GM23338 (cell line): ENCODE data around the gene IKZF3. TPM values are rescaled to one million over a fixed set of nuclear protein-coding genes. Genes with fewer than 3 reads are reported as not detected.

Experiments
- ATAC-seq: fragments of 200-7000 bp; cut with Tn5 transposase; 3 replicates; pipeline ENCODE4 v1.9.1; 2020
- DNase-seq: peaks from one replicate; pipeline ENCODE4 v3.0.0-alpha.2; 2015; ENCODE audit warnings: low spot score
- H2AFZ ChIP-seq: fragments of 200-600 bp; sonication (generic); 2 replicates; pipeline ENCODE4 v1.8.0; 2016; ENCODE audit warnings: antibody characterized with exemption, mild to moderate bottlenecking, moderate library complexity
- H3F3A ChIP-seq: fragments of 200-600 bp; sonication (generic); replicated peaks from 2 replicates; pipeline ENCODE4 v1.8.0; 2017; ENCODE audit warnings: antibody characterized with exemption, mixed run types, low read depth
- H3K27ac ChIP-seq: fragments of 200-600 bp; sonication (generic); 2 replicates; pipeline ENCODE4 v1.6.1; 2016; ENCODE audit warnings: low read depth
- H3K27me3 ChIP-seq: fragments of 200-600 bp; sonication (generic); 2 replicates; pipeline ENCODE4 v1.8.0; 2016; ENCODE audit warnings: mild to moderate bottlenecking, mixed run types, moderate library complexity; ENCODE audit not compliant: insufficient read depth
- H3K36me3 ChIP-seq: fragments of 200-600 bp; sonication (generic); 2 replicates; pipeline ENCODE4 v1.8.0; 2016; ENCODE audit warnings: mild to moderate bottlenecking; ENCODE audit not compliant: insufficient read depth
- H3K4me1 ChIP-seq: fragments of 200-600 bp; sonication (generic); 2 replicates; pipeline ENCODE4 v1.8.0; 2016; ENCODE audit warnings: mild to moderate bottlenecking, moderate library complexity; ENCODE audit not compliant: insufficient read depth
- H3K4me2 ChIP-seq: fragments of 200-600 bp; sonication (generic); 2 replicates; pipeline ENCODE4 v1.7.1; 2017; ENCODE audit warnings: mixed run types
- H3K4me3 ChIP-seq: fragments of 200-600 bp; sonication (generic); 2 replicates; pipeline ENCODE4 v1.6.1; 2016; ENCODE audit warnings: mixed run types
- H3K79me2 ChIP-seq: fragments of 200-600 bp; sonication (generic); replicated peaks from 2 replicates; pipeline ENCODE4 v1.8.0; 2017; ENCODE audit warnings: mild to moderate bottlenecking; ENCODE audit not compliant: insufficient read depth
- H3K9me2 ChIP-seq: fragments of 200-600 bp; sonication (generic); 2 replicates; pipeline ENCODE4 v1.8.0; 2017; ENCODE audit not compliant: insufficient read depth
- H4K20me1 ChIP-seq: fragments of 200-600 bp; sonication (generic); replicated peaks from 2 replicates; pipeline ENCODE4 v1.8.0; 2017; ENCODE audit warnings: mild to moderate bottlenecking; ENCODE audit not compliant: insufficient read depth
- H3K27ac Mint-ChIP-seq: 2 replicates; pipeline ENCODE4 v1.8.0; 2020; ENCODE audit warnings: inconsistent platforms, mild to moderate bottlenecking, moderate library complexity, mixed read lengths
- H3K27me3 Mint-ChIP-seq: 3 replicates; pipeline ENCODE4 v1.8.0; 2022; ENCODE audit warnings: low read depth, mild to moderate bottlenecking, moderate library complexity, mixed read lengths, inconsistent platforms; ENCODE audit not compliant: insufficient read depth, poor library complexity
- H3K36me3 Mint-ChIP-seq: 3 replicates; pipeline ENCODE4 v1.8.0; 2021; ENCODE audit warnings: low read depth, mild to moderate bottlenecking, inconsistent platforms, moderate library complexity, mixed read lengths
- H3K4me1 Mint-ChIP-seq: 3 replicates; pipeline ENCODE4 v1.8.0; 2020; ENCODE audit warnings: mild to moderate bottlenecking, inconsistent platforms, mixed read lengths
- H3K4me3 Mint-ChIP-seq: 3 replicates; pipeline ENCODE4 v1.8.0; 2021; ENCODE audit warnings: moderate library complexity, mild to moderate bottlenecking, inconsistent platforms, mixed read lengths
- H3K9me3 Mint-ChIP-seq: 3 replicates; pipeline ENCODE4 v1.8.0; 2020; ENCODE audit warnings: moderate library complexity, mild to moderate bottlenecking, inconsistent platforms, mixed read lengths
- CREB1 ChIP-seq: fragments of 250-450 bp; sonication (Bioruptor Pico); IDR thresholded peaks from 2 replicates; pipeline ENCODE4 v1.5.0; 2020; ENCODE audit warnings: low read depth, mild to moderate bottlenecking, moderate library complexity
- ETS1 ChIP-seq: IDR thresholded peaks from 2 replicates; pipeline ENCODE4 v1.6.1; 2016; ENCODE audit warnings: antibody characterized with exemption
- EZH2 ChIP-seq: fragments of 200-600 bp; sonication (generic); IDR thresholded peaks from one replicate; pipeline ENCODE4 v1.8.0; 2017; ENCODE audit warnings: antibody characterized with exemption, mild to moderate bottlenecking, low read depth; ENCODE audit not compliant: unreplicated experiment
- EZH2phosphoT487 ChIP-seq: fragments of 200-600 bp; sonication (generic); IDR thresholded peaks from one replicate; pipeline ENCODE4 v1.8.1; 2018; ENCODE audit warnings: antibody characterized with exemption; ENCODE audit not compliant: unreplicated experiment
- JUNB ChIP-seq: IDR thresholded peaks from one replicate; pipeline ENCODE4 v1.6.1; 2016; ENCODE audit warnings: antibody characterized with exemption; ENCODE audit not compliant: unreplicated experiment
- REST ChIP-seq: IDR thresholded peaks from one replicate; pipeline ENCODE4 v1.6.1; 2018; ENCODE audit warnings: antibody characterized with exemption; ENCODE audit not compliant: unreplicated experiment
- STAT1 ChIP-seq: IDR thresholded peaks from one replicate; pipeline ENCODE4 v1.6.1; 2016; ENCODE audit warnings: antibody characterized with exemption; ENCODE audit not compliant: unreplicated experiment
- ZNF114 ChIP-seq: fragments of 250-450 bp; sonication (Bioruptor Pico); IDR thresholded peaks from 2 replicates; pipeline ENCODE4 v1.5.0; 2020; ENCODE audit warnings: mild to moderate bottlenecking, moderate library complexity
- ZNF331 ChIP-seq: fragments of 250-450 bp; sonication (Bioruptor Pico); IDR thresholded peaks from 2 replicates; pipeline ENCODE4 v1.5.0; 2020; ENCODE audit warnings: low read depth, mild to moderate bottlenecking, moderate library complexity
- ZNF462 ChIP-seq: fragments of 250-450 bp; sonication (Bioruptor Pico); IDR thresholded peaks from 2 replicates; pipeline ENCODE4 v1.5.0; 2020; ENCODE audit warnings: mild to moderate bottlenecking, moderate library complexity
- polyA plus RNA-seq: library from polyadenylated mRNA; unstranded; fragments of >200 nt; fragmentation: Nextera tagmentation; extraction: Ambion mirVana; gene quantifications from 2 replicates; pipeline ENCODE4 v1.2.1, GENCODE V29; 2016
- total RNA-seq: library from RNA; depleted of rRNA; stranded (reverse); fragments of >200 nt; shearing (Covaris generic); gene quantifications from 2 replicates; pipeline ENCODE4 v1.2.3, GENCODE V29; 2014
- TF ChIP-seq, protein P1 (sequence below), 2 experiments: fragments of 200-600 bp in 1 of 2; sonication (generic) in 1 of 2; conservative IDR thresholded peaks; 2 replicates each; pipeline versions ENCODE4 v1.5.1 to v1.6.1; 2016 to 2017; ENCODE audit warnings: antibody characterized with exemption in 2 of 2, low read depth in 2 of 2, mild to moderate bottlenecking in 2 of 2, moderate library complexity in 1 of 2

Gene IKZF3
- total and polyA plus RNA-seq, 2 experiments from 2014 or later = 0.11 to 0.76 TPM

DNA sequence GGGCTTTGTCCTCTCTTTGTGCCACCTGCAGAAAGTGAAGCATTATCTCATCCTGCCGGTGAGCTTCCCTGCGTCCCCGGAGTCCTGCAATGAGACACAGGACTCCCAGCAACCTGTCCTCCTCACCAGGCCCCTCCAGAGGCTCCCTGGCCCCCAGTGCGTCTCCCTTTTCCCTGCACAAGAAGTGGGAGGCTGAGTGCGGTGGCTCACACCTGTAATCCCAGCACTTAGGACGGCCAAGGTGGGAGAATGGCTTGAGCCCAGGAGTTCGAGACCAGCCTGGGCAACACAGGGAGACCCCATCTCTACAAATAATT is 118.0 kb downstream of the IKZF3 start:
- TF ChIP-seq ZNF114 (CRISPR knock-in tag) = no peak
- no peak for TF ChIP-seq ZNF331 (CRISPR knock-in tag)
- no peak for TF ChIP-seq JUNB
- TF ChIP-seq EZH2 = no peak
- TF ChIP-seq, protein P1, sequence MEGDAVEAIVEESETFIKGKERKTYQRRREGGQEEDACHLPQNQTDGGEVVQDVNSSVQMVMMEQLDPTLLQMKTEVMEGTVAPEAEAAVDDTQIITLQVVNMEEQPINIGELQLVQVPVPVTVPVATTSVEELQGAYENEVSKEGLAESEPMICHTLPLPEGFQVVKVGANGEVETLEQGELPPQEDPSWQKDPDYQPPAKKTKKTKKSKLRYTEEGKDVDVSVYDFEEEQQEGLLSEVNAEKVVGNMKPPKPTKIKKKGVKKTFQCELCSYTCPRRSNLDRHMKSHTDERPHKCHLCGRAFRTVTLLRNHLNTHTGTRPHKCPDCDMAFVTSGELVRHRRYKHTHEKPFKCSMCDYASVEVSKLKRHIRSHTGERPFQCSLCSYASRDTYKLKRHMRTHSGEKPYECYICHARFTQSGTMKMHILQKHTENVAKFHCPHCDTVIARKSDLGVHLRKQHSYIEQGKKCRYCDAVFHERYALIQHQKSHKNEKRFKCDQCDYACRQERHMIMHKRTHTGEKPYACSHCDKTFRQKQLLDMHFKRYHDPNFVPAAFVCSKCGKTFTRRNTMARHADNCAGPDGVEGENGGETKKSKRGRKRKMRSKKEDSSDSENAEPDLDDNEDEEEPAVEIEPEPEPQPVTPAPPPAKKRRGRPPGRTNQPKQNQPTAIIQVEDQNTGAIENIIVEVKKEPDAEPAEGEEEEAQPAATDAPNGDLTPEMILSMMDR (conservative IDR thresholded peaks at IDR 0.05; ENCODE audit: low read depth in 2 of 2) = no peak
- no peak for TF ChIP-seq CREB1 (CRISPR knock-in tag)
- TF ChIP-seq STAT1 = no peak
- no peak for TF ChIP-seq ZNF462 (CRISPR knock-in tag)
- no peak for TF ChIP-seq EZH2phosphoT487
- TF ChIP-seq REST = no peak
- no peak for TF ChIP-seq ETS1
- no peak overlapping the region for H3K4me3 Mint-ChIP-seq
- H3K27me3 Mint-ChIP-seq = peaks cover 10% of the 10 kb centered on the region
- H3K36me3 ChIP-seq = no peaks in the 10 kb centered on the region
- no peaks in the 10 kb centered on the region for H3K9me2 ChIP-seq
- H3K9me3 Mint-ChIP-seq = no peaks in the 10 kb centered on the region
- peaks cover 7% of the 10 kb centered on the region for H3K4me1 Mint-ChIP-seq
- no peak overlapping the region for H3K27ac Mint-ChIP-seq
- ATAC-seq (no peak), DNase-seq (no peak)
- no peaks in the 10 kb centered on the region for H3K27me3 ChIP-seq
- H3F3A ChIP-seq = peaks cover 3% of the 10 kb centered on the region; the same call in 1 of the 2 replicates
- H3K27ac ChIP-seq = no peak overlapping the region
- no peaks in the 10 kb centered on the region for H4K20me1 ChIP-seq
- no peak overlapping the region for H2AFZ ChIP-seq
- peaks cover 38% of the 10 kb centered on the region for H3K36me3 Mint-ChIP-seq
- H3K4me1 ChIP-seq = peaks cover 5% of the 10 kb centered on the region
- peaks cover 11% of the 10 kb centered on the region for H3K79me2 ChIP-seq
- no peak overlapping the region for H3K4me2 ChIP-seq
- no peak overlapping the region for H3K4me3 ChIP-seq
